Esophagus muscularis mucosa (tissue), 3 donors: ENCODE measurements around the gene NPIPB8.
"Not testable (repeated sequence)": the region's sequence is repeated elsewhere in the genome, so short reads cannot be mapped to it uniquely, and the experiment has no call there.

Source experiments
- POLR2A ChIP-seq: fragments of 450-650 bp; IDR thresholded peaks from one replicate; pipeline ENCODE4 v1.6.1; 2017; ENCODE audit warnings: antibody characterized with exemption, moderate library complexity, mild to moderate bottlenecking, low read depth
- POLR2AphosphoS5 ChIP-seq, 2 donors: sonication (generic); formaldehyde crosslinking; IDR thresholded peaks; one replicate each; pipeline ENCODE4 v1.6.1; 2017; ENCODE audit warnings: antibody characterized with exemption in 2 of 2
- TF ChIP-seq, protein P1 (sequence below), 3 experiments: fragments of 200-600 bp in 2 of 3; fragments of 450-650 bp in 1 of 3; sonication (generic) in 2 of 3; IDR thresholded peaks; one replicate each; pipeline ENCODE4 v1.5.1; 2017 to 2019; ENCODE audit warnings: antibody characterized with exemption in 3 of 3, mild to moderate bottlenecking in 2 of 3, moderate library complexity in 1 of 3

DNA sequence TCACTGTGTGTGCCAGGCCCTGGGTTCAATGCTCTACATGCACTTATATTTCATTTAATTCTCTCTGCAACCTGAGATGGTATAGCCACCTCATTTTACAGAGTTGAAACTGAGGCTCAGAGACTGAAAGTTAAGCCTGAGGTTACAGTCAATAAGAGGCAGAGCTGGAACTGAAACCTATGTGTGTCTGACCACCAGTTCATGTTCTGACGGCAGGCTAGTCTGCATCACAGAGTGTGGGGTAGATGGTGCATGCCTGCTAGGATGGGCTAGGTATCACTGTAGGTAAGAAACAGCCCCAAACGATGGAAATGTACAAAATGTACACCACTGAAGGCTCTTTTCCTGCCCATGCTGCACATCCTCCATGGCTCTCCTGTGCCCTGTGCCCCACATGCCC is 2.1 kb downstream of the NPIPB8 start:
- not testable (repeated sequence) for TF ChIP-seq POLR2AphosphoS5 (IDR thresholded peaks at IDR 0.05); POLR2A
- TF ChIP-seq, protein P1, sequence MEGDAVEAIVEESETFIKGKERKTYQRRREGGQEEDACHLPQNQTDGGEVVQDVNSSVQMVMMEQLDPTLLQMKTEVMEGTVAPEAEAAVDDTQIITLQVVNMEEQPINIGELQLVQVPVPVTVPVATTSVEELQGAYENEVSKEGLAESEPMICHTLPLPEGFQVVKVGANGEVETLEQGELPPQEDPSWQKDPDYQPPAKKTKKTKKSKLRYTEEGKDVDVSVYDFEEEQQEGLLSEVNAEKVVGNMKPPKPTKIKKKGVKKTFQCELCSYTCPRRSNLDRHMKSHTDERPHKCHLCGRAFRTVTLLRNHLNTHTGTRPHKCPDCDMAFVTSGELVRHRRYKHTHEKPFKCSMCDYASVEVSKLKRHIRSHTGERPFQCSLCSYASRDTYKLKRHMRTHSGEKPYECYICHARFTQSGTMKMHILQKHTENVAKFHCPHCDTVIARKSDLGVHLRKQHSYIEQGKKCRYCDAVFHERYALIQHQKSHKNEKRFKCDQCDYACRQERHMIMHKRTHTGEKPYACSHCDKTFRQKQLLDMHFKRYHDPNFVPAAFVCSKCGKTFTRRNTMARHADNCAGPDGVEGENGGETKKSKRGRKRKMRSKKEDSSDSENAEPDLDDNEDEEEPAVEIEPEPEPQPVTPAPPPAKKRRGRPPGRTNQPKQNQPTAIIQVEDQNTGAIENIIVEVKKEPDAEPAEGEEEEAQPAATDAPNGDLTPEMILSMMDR (IDR thresholded peaks at IDR 0.05), result not testable (repeated sequence)
